K562 (cell line): ENCODE data around the gene SLC25A1. TPM values are rescaled to one million over a fixed set of nuclear protein-coding genes. Genes with fewer than 3 reads are reported as not detected.

ENCODE experiments used
- polyA plus RNA-seq, 8 experiments: library from polyadenylated mRNA; depleted of rRNA in 4 of 8; stranded (reverse) in 5 of 8; unstranded in 3 of 8; fragments of >200 nt; fragmentation: Nextera tagmentation in 2 of 8; fragmentation: Illumina TruSeq in 1 of 8; extraction: Ambion mirVana in 2 of 8; extraction: Trizol in 1 of 8; gene quantifications; 2 replicates each; pipeline versions ENCODE4 v1.2.1 to v1.2.3, GENCODE V29; 2011 to 2014; ENCODE audit warnings: inconsistent platforms in 1 of 8, missing spikeins in 1 of 8
- total RNA-seq, 7 experiments: library from RNA; depleted of rRNA in 6 of 7; stranded (reverse); fragments of >200 nt in 6 of 7; fragmentation: Illumina TruSeq in 2 of 7; extraction: Trizol in 2 of 7; gene quantifications; 2 replicates each; pipeline versions ENCODE4 v1.2.1 to v1.2.3, GENCODE V29; 2011 to 2021; ENCODE audit warnings: low replicate concordance in 1 of 7

The SLC25A1 gene
- total and polyA plus RNA-seq, 9 of the 15 experiments (the other 6 are each of a cell fraction or from before 2014, with no cell fraction given): 11.0 to 408 (median 110) TPM

Other genes starting within 250 kb of the SLC25A1 start
- not detected in 2 replicates for gene PRODH, start 242.4 kb downstream of the SLC25A1 start, total RNA-seq (2014; rRNA removed)
- gene PRODH, start 242.4 kb downstream of the SLC25A1 start, total RNA-seq (2014; rRNA removed; fragmentation: Illumina TruSeq; extraction: Trizol): not detected in 2 replicates
- gene PRODH, start 242.4 kb downstream of the SLC25A1 start, total RNA-seq (2015; rRNA removed; fragmentation: Illumina TruSeq; extraction: Trizol): not detected in 2 replicates
- gene PRODH, start 242.4 kb downstream of the SLC25A1 start, total RNA-seq (2021): not detected in 2 replicates
- gene PRODH, start 242.4 kb downstream of the SLC25A1 start, polyA plus RNA-seq (2011; rRNA removed): 0.11 TPM in 1 of 2 replicates, not detected in the other
- gene PRODH, start 242.4 kb downstream of the SLC25A1 start, polyA plus RNA-seq (2014; fragmentation: Illumina TruSeq; extraction: Trizol): not detected in 2 replicates
- gene PRODH, start 242.4 kb downstream of the SLC25A1 start, polyA plus RNA-seq (2014; fragmentation: Nextera tagmentation; extraction: Ambion mirVana): not detected
- gene PRODH, start 242.4 kb downstream of the SLC25A1 start, polyA plus RNA-seq (2014; rRNA removed): 0.07 TPM in 1 of 2 replicates, not detected in the other
- gene DGCR2, start 56.3 kb downstream of the SLC25A1 start, total RNA-seq (2014; rRNA removed): 62.9 and 79.7 TPM in 2 replicates
- 25.0 and 31.7 TPM in 2 replicates for gene DGCR2, start 56.3 kb downstream of the SLC25A1 start, total RNA-seq (2014; rRNA removed; fragmentation: Illumina TruSeq; extraction: Trizol)
- gene DGCR2, start 56.3 kb downstream of the SLC25A1 start, total RNA-seq (2015; rRNA removed; fragmentation: Illumina TruSeq; extraction: Trizol): 52.2 and 56.7 TPM in 2 replicates
- 101 and 103 TPM in 2 replicates for gene DGCR2, start 56.3 kb downstream of the SLC25A1 start, total RNA-seq (2021)
- gene DGCR2, start 56.3 kb downstream of the SLC25A1 start, polyA plus RNA-seq (2011; rRNA removed): 45.6 and 65.3 TPM in 2 replicates
- 56.7 and 59.7 TPM in 2 replicates for gene DGCR2, start 56.3 kb downstream of the SLC25A1 start, polyA plus RNA-seq (2014; fragmentation: Illumina TruSeq; extraction: Trizol)
- gene DGCR2, start 56.3 kb downstream of the SLC25A1 start, polyA plus RNA-seq (2014; fragmentation: Nextera tagmentation; extraction: Ambion mirVana): under 1 TPM; 0.69 to 0.70 TPM
- 54.1 and 56.4 TPM in 2 replicates for gene DGCR2, start 56.3 kb downstream of the SLC25A1 start, polyA plus RNA-seq (2014; rRNA removed)
- not detected in 2 replicates for gene TSSK2, start 47.4 kb downstream of the SLC25A1 start, total RNA-seq (2014; rRNA removed)
- gene TSSK2, start 47.4 kb downstream of the SLC25A1 start, total RNA-seq (2014; rRNA removed; fragmentation: Illumina TruSeq; extraction: Trizol): not detected in 2 replicates
- gene TSSK2, start 47.4 kb downstream of the SLC25A1 start, total RNA-seq (2015; rRNA removed; fragmentation: Illumina TruSeq; extraction: Trizol): not detected in 2 replicates
- gene TSSK2, start 47.4 kb downstream of the SLC25A1 start, total RNA-seq (2021): not detected in 2 replicates
- gene TSSK2, start 47.4 kb downstream of the SLC25A1 start, polyA plus RNA-seq (2011; rRNA removed): not detected in 2 replicates
- not detected in 2 replicates for gene TSSK2, start 47.4 kb downstream of the SLC25A1 start, polyA plus RNA-seq (2014; fragmentation: Illumina TruSeq; extraction: Trizol)
- gene TSSK2, start 47.4 kb downstream of the SLC25A1 start, polyA plus RNA-seq (2014; fragmentation: Nextera tagmentation; extraction: Ambion mirVana): not detected
- 0.04 TPM in 1 of 2 replicates, not detected in the other for gene TSSK2, start 47.4 kb downstream of the SLC25A1 start, polyA plus RNA-seq (2014; rRNA removed)
- gene ESS2, start 34.1 kb downstream of the SLC25A1 start, total RNA-seq (2014; rRNA removed): 42.5 and 47.4 TPM in 2 replicates
- gene ESS2, start 34.1 kb downstream of the SLC25A1 start, total RNA-seq (2014; rRNA removed; fragmentation: Illumina TruSeq; extraction: Trizol): 9.4 and 10.7 TPM in 2 replicates
- gene ESS2, start 34.1 kb downstream of the SLC25A1 start, total RNA-seq (2015; rRNA removed; fragmentation: Illumina TruSeq; extraction: Trizol): 28.3 and 30.9 TPM in 2 replicates
- 51.3 and 52.8 TPM in 2 replicates for gene ESS2, start 34.1 kb downstream of the SLC25A1 start, total RNA-seq (2021)
- 26.8 and 44.0 TPM in 2 replicates for gene ESS2, start 34.1 kb downstream of the SLC25A1 start, polyA plus RNA-seq (2011; rRNA removed)
- 23.6 and 41.0 TPM in 2 replicates for gene ESS2, start 34.1 kb downstream of the SLC25A1 start, polyA plus RNA-seq (2014; fragmentation: Illumina TruSeq; extraction: Trizol)
- gene ESS2, start 34.1 kb downstream of the SLC25A1 start, polyA plus RNA-seq (2014; fragmentation: Nextera tagmentation; extraction: Ambion mirVana): 1 to 10 TPM in 1 of 2 experiments, under 1 TPM in 1; 0.70 to 1.9 TPM
- 47.1 and 58.1 TPM in 2 replicates for gene ESS2, start 34.1 kb downstream of the SLC25A1 start, polyA plus RNA-seq (2014; rRNA removed)
- not detected in 2 replicates for gene GSC2, start 28.4 kb downstream of the SLC25A1 start, total RNA-seq (2014; rRNA removed)
- not detected in 2 replicates for gene GSC2, start 28.4 kb downstream of the SLC25A1 start, total RNA-seq (2014; rRNA removed; fragmentation: Illumina TruSeq; extraction: Trizol)
- not detected in 2 replicates for gene GSC2, start 28.4 kb downstream of the SLC25A1 start, total RNA-seq (2015; rRNA removed; fragmentation: Illumina TruSeq; extraction: Trizol)
- not detected in 2 replicates for gene GSC2, start 28.4 kb downstream of the SLC25A1 start, total RNA-seq (2021)
- not detected in 2 replicates for gene GSC2, start 28.4 kb downstream of the SLC25A1 start, polyA plus RNA-seq (2011; rRNA removed)
- gene GSC2, start 28.4 kb downstream of the SLC25A1 start, polyA plus RNA-seq (2014; fragmentation: Illumina TruSeq; extraction: Trizol): not detected in 2 replicates
- not detected for gene GSC2, start 28.4 kb downstream of the SLC25A1 start, polyA plus RNA-seq (2014; fragmentation: Nextera tagmentation; extraction: Ambion mirVana)
- gene GSC2, start 28.4 kb downstream of the SLC25A1 start, polyA plus RNA-seq (2014; rRNA removed): not detected in 2 replicates
- gene CLTCL1, start 113.0 kb upstream of the SLC25A1 start, total RNA-seq (2014; rRNA removed): 4.3 and 5.4 TPM in 2 replicates
- gene CLTCL1, start 113.0 kb upstream of the SLC25A1 start, total RNA-seq (2014; rRNA removed; fragmentation: Illumina TruSeq; extraction: Trizol): 4.2 and 4.6 TPM in 2 replicates
- gene CLTCL1, start 113.0 kb upstream of the SLC25A1 start, total RNA-seq (2015; rRNA removed; fragmentation: Illumina TruSeq; extraction: Trizol): 3.6 and 4.5 TPM in 2 replicates
- 8.5 and 8.8 TPM in 2 replicates for gene CLTCL1, start 113.0 kb upstream of the SLC25A1 start, total RNA-seq (2021)
- gene CLTCL1, start 113.0 kb upstream of the SLC25A1 start, polyA plus RNA-seq (2011; rRNA removed): 11.7 and 17.0 TPM in 2 replicates
- 4.3 and 5.0 TPM in 2 replicates for gene CLTCL1, start 113.0 kb upstream of the SLC25A1 start, polyA plus RNA-seq (2014; fragmentation: Illumina TruSeq; extraction: Trizol)
- 1 to 10 TPM; 1.1 to 2.1 TPM for gene CLTCL1, start 113.0 kb upstream of the SLC25A1 start, polyA plus RNA-seq (2014; fragmentation: Nextera tagmentation; extraction: Ambion mirVana)
- 5.8 and 8.8 TPM in 2 replicates for gene CLTCL1, start 113.0 kb upstream of the SLC25A1 start, polyA plus RNA-seq (2014; rRNA removed)